SKM-1 (cell line): ENCODE data around the gene DECR2.
"Not testable (repeated sequence)": the region's sequence is repeated elsewhere in the genome, so short reads cannot be mapped to it uniquely, and the experiment has no call there.

Experiments used
- DNase-seq: peaks from one replicate; lab custom pipeline; 2025; ENCODE audit not compliant: unreplicated experiment; lab: John Stamatoyannopoulos, UW

DECR2 gene

GRCh38 chr16:378821-379182, 22.9 kb upstream of the DECR2 start:
- no peak for DNase-seq

- DNase-seq = no peak
These were observed 22.3 kb upstream of the DECR2 start for GRCh38 chr16:379183-379960.

GRCh38 chr16:379961-380761, 21.5 kb upstream of the DECR2 start:
- no peak for DNase-seq

- DNase-seq = no peak
These were observed 21.0 kb upstream of the DECR2 start for GRCh38 chr16:380762-381011.

- no peak for DNase-seq
These were observed 20.5 kb upstream of the DECR2 start for GRCh38 chr16:381012-381788.

GRCh38 chr16:381789-382717, 19.6 kb upstream of the DECR2 start, which contains the start of gene PGAP6:
PGAP6 (minus strand) TSS chr16:381978; CDS start chr16:381821, 157 bp downstream.
- peak; percentile 34 for DNase-seq

- no peak for DNase-seq
These were observed 18.2 kb upstream of the DECR2 start for GRCh38 chr16:383326-384051.

- DNase-seq = no peak
These were observed 15.0 kb upstream of the DECR2 start for GRCh38 chr16:386641-387156.

- DNase-seq = not testable (repeated sequence)
These were observed 13.7 kb upstream of the DECR2 start for GRCh38 chr16:387761-388666.

- DNase-seq = no peak
These were observed 12.3 kb upstream of the DECR2 start for GRCh38 chr16:389352-389751.

- no peak for DNase-seq
These were observed 9.8 kb upstream of the DECR2 start for GRCh38 chr16:391885-392335.

- no peak for DNase-seq
These were observed 9.1 kb upstream of the DECR2 start for GRCh38 chr16:392450-393030.

GRCh38 chr16:396199-396598, 5.5 kb upstream of the DECR2 start:
- no peak for DNase-seq

- no peak for DNase-seq
These were observed 5.1 kb upstream of the DECR2 start for GRCh38 chr16:396605-397004.

GRCh38 chr16:397135-397661, 4.5 kb upstream of the DECR2 start, which contains the start of gene NME4:
NME4 (plus strand) TSS chr16:397199; CDS start chr16:397223, 24 bp downstream.
- DNase-seq = no peak

- DNase-seq = no peak
These were observed 3.9 kb upstream of the DECR2 start for GRCh38 chr16:397736-398332.

- no peak for DNase-seq
These were observed 2.9 kb upstream of the DECR2 start for GRCh38 chr16:398561-399339.
